Omental fat pad (tissue), 4 donors: ENCODE measurements around the gene COL23A1. TPM values are rescaled to one million over a fixed set of nuclear protein-coding genes. Genes with fewer than 3 reads are reported as not detected.

Experiments
- ATAC-seq: fragments of 150-250 bp; one replicate; pipeline ENCODE4 v1.9.1; 2016; ENCODE audit warnings: mild to moderate bottlenecking, moderate library complexity; ENCODE audit not compliant: low FRiP score
- DNase-seq: peaks from one replicate; pipeline ENCODE4 v3.0.0-alpha.2; 2019; ENCODE audit warnings: low spot score
- CTCF ChIP-seq, 3 donors: fragments of 450-650 bp; IDR thresholded peaks; one replicate each; pipeline ENCODE4 v1.5.1; 2016 to 2017; ENCODE audit warnings: antibody characterized with exemption in 3 of 3, mild to moderate bottlenecking in 3 of 3, moderate library complexity in 2 of 3
- total RNA-seq, 4 donors: library from RNA; depleted of rRNA; stranded (reverse); fragments of >200 nt; gene quantifications; one replicate each; pipeline ENCODE4 v1.1.0, GENCODE V29; 2016

The COL23A1 gene
- total RNA-seq, 4 donors from 2014 or later, result 0.12 to 1.0 (median 0.49) TPM

GRCh38 chr5:178548746-178549145, 41.4 kb downstream of the COL23A1 start:
- TF ChIP-seq CTCF (IDR thresholded peaks at IDR 0.05), result no peak
- no peak for ATAC-seq
- DNase-seq, result no peak

GRCh38 chr5:178547753-178548415, 42.3 kb downstream of the COL23A1 start:
- no peak for TF ChIP-seq CTCF (IDR thresholded peaks at IDR 0.05)
- ATAC-seq (no peak), DNase-seq (no peak)

GRCh38 chr5:178547052-178547666, 43.0 kb downstream of the COL23A1 start:
- DNase-seq (no peak), ATAC-seq (no peak)
- no peak for TF ChIP-seq CTCF (IDR thresholded peaks at IDR 0.05)

GRCh38 chr5:178546675-178547033, 43.5 kb downstream of the COL23A1 start:
- ATAC-seq, result no peak
- TF ChIP-seq CTCF (IDR thresholded peaks at IDR 0.05), result no peak
- DNase-seq, result no peak

GRCh38 chr5:178545941-178546674, 44.1 kb downstream of the COL23A1 start:
- no peak for DNase-seq
- ATAC-seq, result no peak
- no peak for TF ChIP-seq CTCF (IDR thresholded peaks at IDR 0.05)

- ATAC-seq (no peak), DNase-seq (no peak)
- no peak for TF ChIP-seq CTCF (IDR thresholded peaks at IDR 0.05)
These were observed 45.0 kb downstream of the COL23A1 start for GRCh38 chr5:178545176-178545575.
